GM19397 (cell line): Measurements from ENCODE around the gene SPAG9.

ENCODE experiments used
- ATAC-seq: cut with Tn5 transposase; IDR thresholded peaks from one replicate; pipeline ENCODE4 v1.9.1; 2021; ENCODE audit warnings: mild to moderate bottlenecking, moderate library complexity; ENCODE audit not compliant: unreplicated experiment

Gene SPAG9

GRCh38 chr17:50919321-50920040, 201.2 kb downstream of the SPAG9 start:
- no peak for ATAC-seq

- ATAC-seq, result no peak
Measured at GRCh38 chr17:50918933-50919296, 201.8 kb downstream of the SPAG9 start.

- no peak for ATAC-seq
Measured at GRCh38 chr17:50918071-50918932, 202.4 kb downstream of the SPAG9 start.

GRCh38 chr17:50917418-50917743, 203.3 kb downstream of the SPAG9 start:
- no peak for ATAC-seq

- ATAC-seq, result no peak
Measured at GRCh38 chr17:50916708-50917417, 203.8 kb downstream of the SPAG9 start.

GRCh38 chr17:50916026-50916707, 204.5 kb downstream of the SPAG9 start:
- ATAC-seq, result no peak

- ATAC-seq, result no peak
Measured at GRCh38 chr17:50914505-50915063, 206.1 kb downstream of the SPAG9 start.

GRCh38 chr17:50913120-50913519, 207.5 kb downstream of the SPAG9 start:
- ATAC-seq, result no peak
